ENCODE measurements around the gene TGM5. TPM values are rescaled to one million over a fixed set of nuclear protein-coding genes. Genes with fewer than 3 reads are reported as not detected.

Gene TGM5
- total RNA-seq, 2 donors from 2014 or later, result not detected

DNA sequence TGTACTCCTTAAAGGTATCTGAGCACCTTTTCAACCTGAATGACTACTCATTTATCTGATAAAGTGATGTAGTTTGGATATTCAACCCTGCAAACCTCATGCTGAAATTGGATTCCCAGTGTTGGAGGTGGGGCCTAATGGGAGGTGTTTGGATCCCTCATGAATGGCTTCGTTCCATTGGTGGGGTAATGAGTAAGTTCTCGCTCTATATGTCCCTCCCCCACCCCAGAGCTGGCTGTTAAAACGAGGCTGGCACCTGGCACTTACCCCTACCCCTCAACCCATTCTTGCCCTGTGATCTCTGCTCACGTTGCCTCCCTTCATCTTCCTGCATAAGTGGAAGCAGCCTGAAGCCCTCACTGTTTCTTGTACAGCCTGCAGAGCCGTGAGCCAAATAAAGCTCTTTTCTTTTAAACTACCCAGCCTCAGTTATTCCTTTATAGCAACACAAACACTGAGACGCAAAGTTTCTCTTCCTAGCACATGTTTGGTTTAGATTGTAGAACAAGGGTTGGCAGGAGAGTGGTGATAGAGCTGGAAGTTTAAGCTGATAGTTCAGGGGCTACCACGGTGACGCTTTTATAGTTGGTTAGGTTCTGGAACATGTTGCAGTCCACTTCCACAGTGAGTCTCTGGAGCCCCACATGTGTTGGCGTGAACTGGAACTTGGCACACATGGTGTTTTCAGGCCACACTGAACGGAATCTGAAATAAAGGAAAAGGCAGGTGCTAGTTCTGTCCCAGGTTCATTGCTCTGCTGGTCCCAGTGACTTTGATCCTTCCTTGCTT is 69.8 kb downstream of the TGM5 start:
- Histone ChIP-seq H3K36me3 (peaks cover 40% of the 10 kb centered on the region), H3K9me3 (no peaks in the 10 kb centered on the region), H3K4me3 (no peak overlapping the region), H3K27ac (no peak overlapping the region), H3K4me1 (ENCODE audit: control insufficient read depth in 1 of 2, low read depth in 2 of 2) (no peaks in the 10 kb centered on the region), H3K27me3 (replicated peaks; ENCODE audit: insufficient read depth) (no peaks in the 10 kb centered on the region)
- ATAC-seq (ENCODE audit: insufficient number of reproducible peaks, low FRiP score, low read depth), result no peak
- no peak for DNase-seq (ENCODE audit: low spot score)
- TF ChIP-seq CTCF (IDR thresholded peaks at IDR 0.05), result no peak

DNA sequence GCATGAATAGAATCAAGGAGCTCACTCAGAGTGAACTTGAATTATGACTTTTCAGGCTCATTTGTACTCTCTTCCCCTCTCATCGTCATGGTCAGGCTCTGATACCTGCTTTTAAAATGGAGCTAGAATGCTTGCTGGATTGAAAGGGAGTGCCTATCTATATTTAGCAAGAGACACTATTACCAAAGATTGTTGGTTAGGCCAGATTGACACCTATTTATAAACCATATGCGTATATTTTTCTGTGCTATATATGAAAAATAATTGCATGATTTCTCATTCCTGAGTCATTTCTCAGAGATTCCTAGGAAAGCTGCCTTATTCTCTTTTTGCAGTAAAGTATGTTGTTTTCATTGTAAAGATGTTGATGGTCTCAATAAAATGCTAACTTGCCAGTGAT is 71.9 kb downstream of the TGM5 start:
- Histone ChIP-seq H3K9me3 (no peaks in the 10 kb centered on the region), H3K36me3 (peaks cover 60% of the 10 kb centered on the region), H3K27me3 (replicated peaks; ENCODE audit: insufficient read depth) (no peaks in the 10 kb centered on the region), H3K4me3 (no peak overlapping the region), H3K27ac (no peak overlapping the region), H3K4me1 (ENCODE audit: control insufficient read depth in 1 of 2, low read depth in 2 of 2) (no peaks in the 10 kb centered on the region)
- no peak for TF ChIP-seq CTCF (IDR thresholded peaks at IDR 0.05)
- DNase-seq (ENCODE audit: low spot score), result no peak
- ATAC-seq (ENCODE audit: insufficient number of reproducible peaks, low FRiP score, low read depth), result no peak

DNA sequence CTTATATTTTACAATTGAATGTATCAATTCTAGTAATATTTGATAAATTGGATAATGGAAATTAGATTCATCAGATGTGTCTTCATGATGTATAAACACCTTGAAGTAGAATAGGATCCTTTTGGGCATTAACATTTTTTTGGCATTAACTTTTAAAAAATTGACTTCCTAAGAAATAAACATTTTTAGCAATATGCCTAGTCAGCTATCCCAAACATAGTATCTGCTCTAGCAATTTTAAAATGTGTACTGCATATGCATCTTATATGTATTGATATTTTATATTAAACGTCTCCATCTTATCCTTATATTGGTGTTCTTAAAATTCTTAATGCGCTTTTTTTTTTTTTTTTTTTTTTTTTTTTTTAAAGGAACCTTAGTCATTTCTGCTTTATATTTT is 73.0 kb downstream of the TGM5 start:
- Histone ChIP-seq H3K4me1 (ENCODE audit: control insufficient read depth in 1 of 2, low read depth in 2 of 2) (no peaks in the 10 kb centered on the region), H3K27ac (no peak overlapping the region), H3K36me3 (peaks cover 68% of the 10 kb centered on the region), H3K9me3 (no peaks in the 10 kb centered on the region), H3K4me3 (no peak overlapping the region), H3K27me3 (replicated peaks; ENCODE audit: insufficient read depth) (no peaks in the 10 kb centered on the region)
- ATAC-seq (ENCODE audit: insufficient number of reproducible peaks, low FRiP score, low read depth) (no peak), DNase-seq (ENCODE audit: low spot score) (no peak)
- no peak for TF ChIP-seq CTCF (IDR thresholded peaks at IDR 0.05)

DNA sequence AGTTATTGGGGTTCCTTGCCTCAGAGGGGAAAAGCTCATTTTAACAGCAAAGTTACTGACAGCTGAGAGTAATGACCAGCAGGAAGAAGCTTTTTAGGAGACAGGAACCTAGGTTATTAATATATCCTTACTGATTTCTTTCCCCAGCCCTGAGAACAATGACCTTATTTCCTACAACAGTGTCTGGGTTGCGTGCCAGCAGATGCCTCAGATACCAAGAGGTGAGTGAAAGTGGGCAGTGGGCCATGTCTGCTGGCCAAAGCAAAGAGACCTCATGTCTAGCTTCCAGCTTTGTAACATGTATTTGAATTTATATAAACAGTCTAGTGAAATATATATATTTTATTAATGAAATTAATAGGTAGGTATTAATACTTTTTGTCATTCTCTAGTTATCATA is 76.5 kb downstream of the TGM5 start:
- Histone ChIP-seq H3K27ac (no peak overlapping the region), H3K36me3 (peaks cover 50% of the 10 kb centered on the region)

DNA sequence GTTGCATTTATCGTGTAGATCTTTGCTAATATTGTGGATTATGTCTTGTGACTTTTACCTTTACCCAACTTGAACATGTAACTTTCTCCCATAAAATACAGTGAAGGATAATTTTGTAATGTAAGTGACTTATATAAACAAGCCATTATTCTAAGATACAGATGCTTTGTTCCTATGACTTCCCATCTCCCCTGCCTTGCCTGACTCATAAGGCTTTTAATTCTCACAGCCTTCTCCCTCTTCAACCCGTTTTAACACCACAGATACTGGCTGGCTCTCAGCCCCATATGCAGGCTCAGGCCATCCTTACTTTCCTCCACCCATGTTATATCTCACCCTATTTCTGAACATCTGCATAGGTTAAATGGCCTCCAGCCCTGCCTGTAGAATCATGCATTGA is 77.4 kb downstream of the TGM5 start:
- no peak for ATAC-seq (ENCODE audit: insufficient number of reproducible peaks, low FRiP score, low read depth)
- Histone ChIP-seq H3K27ac (no peak overlapping the region), H3K27me3 (replicated peaks; ENCODE audit: insufficient read depth) (no peaks in the 10 kb centered on the region), H3K9me3 (no peaks in the 10 kb centered on the region), H3K36me3 (peaks cover 42% of the 10 kb centered on the region), H3K4me3 (no peak overlapping the region), H3K4me1 (ENCODE audit: control insufficient read depth in 1 of 2, low read depth in 2 of 2) (peaks cover 14% of the 10 kb centered on the region in 2 donors)
- TF ChIP-seq CTCF (IDR thresholded peaks at IDR 0.05), result no peak
- no peak for DNase-seq (ENCODE audit: low spot score)

More for the DNA sequence above, 76.5 kb downstream of the TGM5 start:
- DNase-seq (ENCODE audit: low spot score) (no peak), ATAC-seq (ENCODE audit: insufficient number of reproducible peaks, low FRiP score, low read depth) (no peak)
- no peak for TF ChIP-seq CTCF (IDR thresholded peaks at IDR 0.05)
- peaks cover 14% of the 10 kb centered on the region in 2 donors for H3K4me1 ChIP-seq (ENCODE audit: control insufficient read depth in 1 of 2, low read depth in 2 of 2)
- H3K4me3 ChIP-seq, result no peak overlapping the region
- no peaks in the 10 kb centered on the region for H3K27me3 ChIP-seq (replicated peaks; ENCODE audit: insufficient read depth)
- H3K9me3 ChIP-seq, result no peaks in the 10 kb centered on the region
